Skeletal muscle satellite cell (primary cell): ENCODE measurements around the gene BAIAP2L1.

Experiments
- H3K27me3 ChIP-seq: 2 replicates; pipeline ENCODE4 v1.7.0; 2013; ENCODE audit warnings: low read length; ENCODE audit not compliant: control insufficient read depth, insufficient read depth
- H3K36me3 ChIP-seq: 2 replicates; pipeline ENCODE4 v1.7.0; 2013; ENCODE audit warnings: mild to moderate bottlenecking, control low read depth, low read length; ENCODE audit not compliant: insufficient read depth
- H3K4me1 ChIP-seq: 2 replicates; pipeline ENCODE4 v1.7.0; 2013; ENCODE audit warnings: low read length; ENCODE audit not compliant: control insufficient read depth, insufficient read depth
- H3K4me2 ChIP-seq: 2 replicates; pipeline ENCODE4 v1.7.0; 2013; ENCODE audit warnings: mild to moderate bottlenecking, low read length
- H3K4me3 ChIP-seq: 2 replicates; pipeline ENCODE4 v1.7.0; 2013; ENCODE audit warnings: low read length
- H3K9ac ChIP-seq: 2 replicates; pipeline ENCODE4 v1.7.0; 2013; ENCODE audit warnings: mild to moderate bottlenecking, low read depth, low read length, moderate library complexity
- H3K9me3 ChIP-seq: replicated peaks from 2 replicates; pipeline ENCODE4 v1.7.0; 2013; ENCODE audit warnings: mild to moderate bottlenecking, control low read depth, low read length

The BAIAP2L1 gene

GRCh38 chr7:98286701-98287485 lies 114.0 kb downstream of the BAIAP2L1 start:
- H3K4me2 ChIP-seq: peak overlapping the region; percentile 94
- no peaks in the 10 kb centered on the region for H3K9me3 ChIP-seq
- H3K36me3 ChIP-seq: peaks cover 78% of the 10 kb centered on the region
- H3K4me3 ChIP-seq: peak overlapping the region; percentile 87
- peaks cover 51% of the 10 kb centered on the region for H3K4me1 ChIP-seq
- H3K27me3 ChIP-seq: no peaks in the 10 kb centered on the region
- peak overlapping the region; percentile 94 for H3K9ac ChIP-seq

GRCh38 chr7:98286093-98286539 lies 114.8 kb downstream of the BAIAP2L1 start:
- H3K27me3 ChIP-seq: no peaks in the 10 kb centered on the region
- H3K4me3 ChIP-seq: peak overlapping the region; percentile 87
- H3K9ac ChIP-seq: peak overlapping the region; percentile 94
- H3K4me1 ChIP-seq: peaks cover 51% of the 10 kb centered on the region
- no peaks in the 10 kb centered on the region for H3K9me3 ChIP-seq
- H3K36me3 ChIP-seq: peaks cover 71% of the 10 kb centered on the region
- H3K4me2 ChIP-seq: peak overlapping the region; percentile 94

GRCh38 chr7:98285157-98286092 lies 115.5 kb downstream of the BAIAP2L1 start:
- Histone ChIP-seq H3K36me3 (peaks cover 65% of the 10 kb centered on the region), H3K27me3 (no peaks in the 10 kb centered on the region), H3K4me1 (peaks cover 56% of the 10 kb centered on the region), H3K9me3 (no peaks in the 10 kb centered on the region), H3K4me2 (peak overlapping the region; percentile 94), H3K4me3 (peak overlapping the region; percentile 87), H3K9ac (peak overlapping the region; percentile 94)

- peaks cover 56% of the 10 kb centered on the region for H3K4me1 ChIP-seq
- peaks cover 60% of the 10 kb centered on the region for H3K36me3 ChIP-seq
- peak overlapping the region; percentile 94 for H3K9ac ChIP-seq
- peak overlapping the region; percentile 94 for H3K4me2 ChIP-seq
- H3K4me3 ChIP-seq: peak overlapping the region; percentile 87
- no peaks in the 10 kb centered on the region for H3K9me3 ChIP-seq
- H3K27me3 ChIP-seq: no peaks in the 10 kb centered on the region
These were observed 116.4 kb downstream of the BAIAP2L1 start for GRCh38 chr7:98284335-98285036.

- peak overlapping the region; percentile 87 for H3K4me3 ChIP-seq
- no peaks in the 10 kb centered on the region for H3K27me3 ChIP-seq
- H3K36me3 ChIP-seq: peaks cover 57% of the 10 kb centered on the region
- no peaks in the 10 kb centered on the region for H3K9me3 ChIP-seq
- peak overlapping the region; percentile 94 for H3K4me2 ChIP-seq
- peak overlapping the region; percentile 94 for H3K9ac ChIP-seq
- peaks cover 56% of the 10 kb centered on the region for H3K4me1 ChIP-seq
These were observed 117.0 kb downstream of the BAIAP2L1 start for GRCh38 chr7:98283887-98284222.

- peaks cover 55% of the 10 kb centered on the region for H3K4me1 ChIP-seq
- no peaks in the 10 kb centered on the region for H3K27me3 ChIP-seq
- peak overlapping the region; percentile 94 for H3K4me2 ChIP-seq
- no peaks in the 10 kb centered on the region for H3K9me3 ChIP-seq
- peaks cover 52% of the 10 kb centered on the region for H3K36me3 ChIP-seq
- peak overlapping the region; percentile 87 for H3K4me3 ChIP-seq
- peak overlapping the region; percentile 94 for H3K9ac ChIP-seq
These were observed 117.6 kb downstream of the BAIAP2L1 start for GRCh38 chr7:98283127-98283886.

GRCh38 chr7:98282703-98283102 lies 118.2 kb downstream of the BAIAP2L1 start:
- peaks cover 47% of the 10 kb centered on the region for H3K36me3 ChIP-seq
- H3K4me2 ChIP-seq: peak overlapping the region; percentile 94
- no peaks in the 10 kb centered on the region for H3K27me3 ChIP-seq
- no peaks in the 10 kb centered on the region for H3K9me3 ChIP-seq
- H3K4me3 ChIP-seq: peak overlapping the region; percentile 87
- peaks cover 49% of the 10 kb centered on the region for H3K4me1 ChIP-seq
- peak overlapping the region; percentile 94 for H3K9ac ChIP-seq

- Histone ChIP-seq H3K27me3 (no peaks in the 10 kb centered on the region), H3K4me3 (peak overlapping the region; percentile 87), H3K9me3 (no peaks in the 10 kb centered on the region), H3K36me3 (peaks cover 39% of the 10 kb centered on the region), H3K9ac (peak overlapping the region; percentile 94), H3K4me2 (peak overlapping the region; percentile 94), H3K4me1 (peaks cover 42% of the 10 kb centered on the region)
These were observed 118.9 kb downstream of the BAIAP2L1 start for GRCh38 chr7:98281757-98282606.

GRCh38 chr7:98280791-98281756 lies 119.8 kb downstream of the BAIAP2L1 start, which contains the start of gene BRI3:
Gene BRI3, plus strand, starts transcription at chr7:98281686. Its CDS starts 110 bp downstream, at chr7:98281796.
- H3K9ac ChIP-seq: peak within 1 kb of the TSS; percentile 94
- peak within 1 kb of the TSS; percentile 87 for H3K4me3 ChIP-seq
- peak within 1 kb of the TSS; percentile 94 for H3K4me2 ChIP-seq
- peaks cover 33% of the 10 kb centered on the region for H3K4me1 ChIP-seq
- H3K9me3 ChIP-seq: no peaks in the 10 kb centered on the region
- no peaks in the 10 kb centered on the region for H3K27me3 ChIP-seq
- peaks cover 32% of the 10 kb centered on the region for H3K36me3 ChIP-seq
